ENCODE results near the gene CYB5A.

The CYB5A gene

DNA sequence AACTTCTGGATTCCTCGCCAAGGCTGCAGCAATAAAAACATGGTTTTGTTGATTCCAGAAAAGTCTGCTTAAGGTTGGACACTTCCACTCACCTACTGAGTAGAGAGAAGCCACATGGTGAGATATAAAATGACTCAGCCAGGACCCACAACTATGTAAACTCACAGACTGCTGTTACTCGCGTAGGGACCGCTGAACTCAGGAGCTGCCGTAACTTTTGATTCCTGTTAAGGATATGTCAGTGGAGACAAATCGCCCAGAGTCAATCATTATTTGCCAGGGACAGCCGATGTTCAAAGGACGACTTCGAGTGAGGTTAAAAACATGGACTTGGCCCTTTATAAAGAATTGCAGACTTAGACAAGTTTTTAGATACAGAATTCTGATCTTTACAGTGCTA is 25.6 kb downstream of the CYB5A start:
- H3K4me3 ChIP-seq (ENCODE audit: low read depth, low read length), result no peak overlapping the region
- no peaks in the 10 kb centered on the region for H3K9me3 ChIP-seq (ENCODE audit: control insufficient read depth, insufficient read depth, low read depth, low read length)
- H3K27ac ChIP-seq (ENCODE audit: extremely low read depth, low read depth, low read length), result no peak overlapping the region
- TF ChIP-seq ZNF214 (tag by site-specific recombination; IDR thresholded peaks at IDR 0.05; ENCODE audit: borderline replicate concordance) (no peak), ZNF121 (tag by site-specific recombination; IDR thresholded peaks at IDR 0.05) (no peak), ZNF560 (tag by site-specific recombination; IDR thresholded peaks at IDR 0.05; ENCODE audit: borderline replicate concordance) (no peak), PRDM10 (tag by site-specific recombination; IDR thresholded peaks at IDR 0.05) (no peak), ZSCAN5A (tag by site-specific recombination; IDR thresholded peaks at IDR 0.05) (no peak), MZF1 (tag by site-specific recombination; IDR thresholded peaks at IDR 0.05; ENCODE audit: borderline replicate concordance) (no peak), KLF9 (tag by site-specific recombination; IDR thresholded peaks at IDR 0.05; ENCODE audit: low read depth) (no peak), MYNN (tag by site-specific recombination; IDR thresholded peaks at IDR 0.05; ENCODE audit: borderline replicate concordance) (no peak), ZNF341 (tag by site-specific recombination; IDR thresholded peaks at IDR 0.05; ENCODE audit: low read depth) (no peak)
- TF ChIP-seq, protein P1, sequence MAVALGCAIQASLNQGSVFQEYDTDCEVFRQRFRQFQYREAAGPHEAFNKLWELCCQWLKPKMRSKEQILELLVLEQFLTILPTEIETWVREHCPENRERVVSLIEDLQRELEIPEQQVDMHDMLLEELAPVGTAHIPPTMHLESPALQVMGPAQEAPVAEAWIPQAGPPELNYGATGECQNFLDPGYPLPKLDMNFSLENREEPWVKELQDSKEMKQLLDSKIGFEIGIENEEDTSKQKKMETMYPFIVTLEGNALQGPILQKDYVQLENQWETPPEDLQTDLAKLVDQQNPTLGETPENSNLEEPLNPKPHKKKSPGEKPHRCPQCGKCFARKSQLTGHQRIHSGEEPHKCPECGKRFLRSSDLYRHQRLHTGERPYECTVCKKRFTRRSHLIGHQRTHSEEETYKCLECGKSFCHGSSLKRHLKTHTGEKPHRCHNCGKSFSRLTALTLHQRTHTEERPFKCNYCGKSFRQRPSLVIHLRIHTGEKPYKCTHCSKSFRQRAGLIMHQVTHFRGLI (tag by site-specific recombination; IDR thresholded peaks at IDR 0.05), result no peak
- peaks cover 2% of the 10 kb centered on the region; the same call in 1 of the 2 replicates for H3K4me1 ChIP-seq (ENCODE audit: control insufficient read depth, insufficient read depth, low read length)
- ChIA-PET CTCF (no interaction called here), POLR2A (no interaction called here)
- peaks cover 3 to 4% of the 10 kb centered on the region in 2 experiments; a peak in 2 of 3 replicates for H3K36me3 ChIP-seq (ENCODE audit: control insufficient read depth in 2 of 2, insufficient read depth in 1 of 2, low read length in 2 of 2)

DNA sequence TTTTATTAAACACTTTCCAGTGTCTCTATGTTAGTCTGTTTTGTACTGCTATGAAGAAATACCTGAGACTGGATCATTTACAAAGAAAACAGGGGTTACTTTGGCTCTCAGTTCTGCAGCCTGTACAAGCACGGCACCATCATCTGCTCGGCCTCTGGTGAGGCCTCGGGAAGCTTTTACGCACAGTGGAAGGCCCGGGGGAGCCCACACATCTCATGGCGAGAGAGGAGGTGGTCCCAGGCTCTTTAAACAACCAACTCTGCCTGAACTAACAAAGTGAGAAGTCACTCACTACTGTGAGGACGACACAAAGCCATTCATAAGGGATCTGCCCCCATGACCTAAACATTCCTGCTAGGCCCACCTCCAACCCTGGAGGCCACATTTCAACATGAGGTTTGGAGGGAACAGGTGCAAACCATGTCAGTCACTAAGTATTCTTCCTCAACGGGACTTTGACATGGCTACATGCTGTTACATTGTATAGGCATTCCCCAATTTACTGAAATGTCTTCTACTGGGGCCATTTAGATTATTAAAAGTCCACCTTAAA is 26.1 kb downstream of the CYB5A start:
- H3K4me1 ChIP-seq (ENCODE audit: control insufficient read depth, insufficient read depth, low read length), result peaks cover 2% of the 10 kb centered on the region; the same call in 1 of the 2 replicates
- no peaks in the 10 kb centered on the region for H3K9me3 ChIP-seq (ENCODE audit: control insufficient read depth, insufficient read depth, low read depth, low read length)
- ChIA-PET POLR2A (no interaction called here), CTCF (no interaction called here)
- H3K36me3 ChIP-seq (ENCODE audit: control insufficient read depth in 2 of 2, insufficient read depth in 1 of 2, low read length in 2 of 2), result peaks cover 3 to 4% of the 10 kb centered on the region in 2 experiments; a peak in 2 of 3 replicates
- TF ChIP-seq ZSCAN23 (tag by site-specific recombination; IDR thresholded peaks at IDR 0.05) (no peak), ZNF146 (tag by site-specific recombination; IDR thresholded peaks at IDR 0.05) (no peak), GLIS1 (tag by site-specific recombination; IDR thresholded peaks at IDR 0.05) (no peak), KLF8 (tag by site-specific recombination; IDR thresholded peaks at IDR 0.05) (no peak), REST (tag by site-specific recombination; IDR thresholded peaks at IDR 0.05) (no peak), ZNF157 (tag by site-specific recombination; IDR thresholded peaks at IDR 0.05) (no peak), ZNF785 (tag by site-specific recombination; IDR thresholded peaks at IDR 0.05) (no peak), HOXA7 (CRISPR knock-in tag; IDR thresholded peaks at IDR 0.05; ENCODE audit: borderline replicate concordance) (no peak), ZNF623 (tag by site-specific recombination; IDR thresholded peaks at IDR 0.05) (no peak), ZSCAN16 (tag by site-specific recombination; IDR thresholded peaks at IDR 0.05) (no peak)
- no peak overlapping the region for H3K27ac ChIP-seq (ENCODE audit: extremely low read depth, low read depth, low read length)
- H3K4me3 ChIP-seq (ENCODE audit: low read depth, low read length), result no peak overlapping the region

All from HEK293 (cell line).